Measurements from ENCODE around the gene ACOT8.

DNA sequence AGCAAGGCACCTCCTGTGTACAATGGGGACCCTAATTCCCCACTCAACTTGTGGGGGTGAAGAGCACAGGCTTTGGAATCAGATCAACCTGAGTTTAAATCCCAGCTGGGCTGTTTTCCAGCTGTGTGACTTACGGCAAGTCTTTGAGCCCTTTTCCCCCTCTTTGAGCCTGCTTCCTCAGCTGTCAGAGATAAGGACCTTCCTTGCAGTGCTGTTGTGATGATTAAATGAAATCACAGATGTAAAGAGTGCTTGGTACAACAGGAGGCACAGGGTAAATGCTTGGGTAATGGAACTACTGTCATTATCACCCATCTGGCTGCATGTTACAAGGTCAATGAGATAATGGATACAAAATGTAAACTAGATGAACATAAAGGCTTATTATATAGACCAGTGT lies 20.4 kb downstream of the ACOT8 start:
- TF ChIP-seq, protein P1, sequence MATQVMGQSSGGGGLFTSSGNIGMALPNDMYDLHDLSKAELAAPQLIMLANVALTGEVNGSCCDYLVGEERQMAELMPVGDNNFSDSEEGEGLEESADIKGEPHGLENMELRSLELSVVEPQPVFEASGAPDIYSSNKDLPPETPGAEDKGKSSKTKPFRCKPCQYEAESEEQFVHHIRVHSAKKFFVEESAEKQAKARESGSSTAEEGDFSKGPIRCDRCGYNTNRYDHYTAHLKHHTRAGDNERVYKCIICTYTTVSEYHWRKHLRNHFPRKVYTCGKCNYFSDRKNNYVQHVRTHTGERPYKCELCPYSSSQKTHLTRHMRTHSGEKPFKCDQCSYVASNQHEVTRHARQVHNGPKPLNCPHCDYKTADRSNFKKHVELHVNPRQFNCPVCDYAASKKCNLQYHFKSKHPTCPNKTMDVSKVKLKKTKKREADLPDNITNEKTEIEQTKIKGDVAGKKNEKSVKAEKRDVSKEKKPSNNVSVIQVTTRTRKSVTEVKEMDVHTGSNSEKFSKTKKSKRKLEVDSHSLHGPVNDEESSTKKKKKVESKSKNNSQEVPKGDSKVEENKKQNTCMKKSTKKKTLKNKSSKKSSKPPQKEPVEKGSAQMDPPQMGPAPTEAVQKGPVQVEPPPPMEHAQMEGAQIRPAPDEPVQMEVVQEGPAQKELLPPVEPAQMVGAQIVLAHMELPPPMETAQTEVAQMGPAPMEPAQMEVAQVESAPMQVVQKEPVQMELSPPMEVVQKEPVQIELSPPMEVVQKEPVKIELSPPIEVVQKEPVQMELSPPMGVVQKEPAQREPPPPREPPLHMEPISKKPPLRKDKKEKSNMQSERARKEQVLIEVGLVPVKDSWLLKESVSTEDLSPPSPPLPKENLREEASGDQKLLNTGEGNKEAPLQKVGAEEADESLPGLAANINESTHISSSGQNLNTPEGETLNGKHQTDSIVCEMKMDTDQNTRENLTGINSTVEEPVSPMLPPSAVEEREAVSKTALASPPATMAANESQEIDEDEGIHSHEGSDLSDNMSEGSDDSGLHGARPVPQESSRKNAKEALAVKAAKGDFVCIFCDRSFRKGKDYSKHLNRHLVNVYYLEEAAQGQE (IDR thresholded peaks at IDR 0.05; ENCODE audit: insufficient read depth in 1 of 2, low read depth in 2 of 2, low read length in 2 of 2) = no peak
- TF ChIP-seq POLR2AphosphoS5 (IDR thresholded peaks at IDR 0.05; ENCODE audit: low read depth, low read length) = no peak
- no peak for TF ChIP-seq FOXP2 (optimal IDR thresholded peaks at IDR 0.05; ENCODE audit: borderline replicate concordance, extremely low read depth, extremely low read length, insufficient read depth)
- no peak for TF ChIP-seq TAF1 (IDR thresholded peaks at IDR 0.05; ENCODE audit: borderline replicate concordance, insufficient read depth, low read length)

All from PFSK-1 (cell line).